GM10266 (cell line): Measurements from ENCODE around the gene SST.

Source experiments
- DNase-seq: peaks from one replicate; pipeline ENCODE4 v3.0.0; 2012; ENCODE audit errors: extremely low spot score
- TF ChIP-seq, protein P1 (sequence below): IDR thresholded peaks from 2 replicates; pipeline ENCODE4 v1.5.1; 2012; ENCODE audit warnings: mild to moderate bottlenecking, low read depth; ENCODE audit not compliant: control insufficient read depth, insufficient read depth; ENCODE audit errors: missing control alignments

The SST gene

DNA sequence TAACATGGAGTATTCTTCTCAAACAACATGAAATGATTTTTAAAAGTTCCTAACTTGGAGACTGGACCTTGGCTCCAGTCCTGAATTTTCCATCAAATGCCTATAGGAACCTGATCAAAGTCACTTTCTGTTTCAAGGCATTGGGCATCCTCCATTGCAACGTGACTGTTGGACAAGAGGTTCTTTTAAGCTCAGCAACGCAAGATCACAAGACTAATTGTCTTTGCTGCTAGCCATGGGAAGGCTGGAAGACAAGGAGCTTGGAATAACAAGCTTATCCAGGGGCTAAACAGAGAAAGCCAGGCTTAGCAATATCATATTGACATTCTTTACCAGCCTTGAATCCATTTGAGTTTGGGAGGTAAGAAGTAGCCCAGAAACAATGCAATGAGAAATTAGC is 48.3 kb downstream of the SST start:
- TF ChIP-seq, protein P1, sequence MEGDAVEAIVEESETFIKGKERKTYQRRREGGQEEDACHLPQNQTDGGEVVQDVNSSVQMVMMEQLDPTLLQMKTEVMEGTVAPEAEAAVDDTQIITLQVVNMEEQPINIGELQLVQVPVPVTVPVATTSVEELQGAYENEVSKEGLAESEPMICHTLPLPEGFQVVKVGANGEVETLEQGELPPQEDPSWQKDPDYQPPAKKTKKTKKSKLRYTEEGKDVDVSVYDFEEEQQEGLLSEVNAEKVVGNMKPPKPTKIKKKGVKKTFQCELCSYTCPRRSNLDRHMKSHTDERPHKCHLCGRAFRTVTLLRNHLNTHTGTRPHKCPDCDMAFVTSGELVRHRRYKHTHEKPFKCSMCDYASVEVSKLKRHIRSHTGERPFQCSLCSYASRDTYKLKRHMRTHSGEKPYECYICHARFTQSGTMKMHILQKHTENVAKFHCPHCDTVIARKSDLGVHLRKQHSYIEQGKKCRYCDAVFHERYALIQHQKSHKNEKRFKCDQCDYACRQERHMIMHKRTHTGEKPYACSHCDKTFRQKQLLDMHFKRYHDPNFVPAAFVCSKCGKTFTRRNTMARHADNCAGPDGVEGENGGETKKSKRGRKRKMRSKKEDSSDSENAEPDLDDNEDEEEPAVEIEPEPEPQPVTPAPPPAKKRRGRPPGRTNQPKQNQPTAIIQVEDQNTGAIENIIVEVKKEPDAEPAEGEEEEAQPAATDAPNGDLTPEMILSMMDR = no peak
- DNase-seq = no peak

GRCh38 chr3:187619461-187619860 is 50.7 kb downstream of the SST start:
- no peak for DNase-seq
- TF ChIP-seq, protein P1 = no peak
